Smooth muscle cell (in vitro differentiated cells): ENCODE data around the gene SLC6A8. TPM values are rescaled to one million over a fixed set of nuclear protein-coding genes. Genes with fewer than 3 reads are reported as not detected.
"Not testable (repeated sequence)": the region's sequence is repeated elsewhere in the genome, so short reads cannot be mapped to it uniquely, and the experiment has no call there.

ENCODE experiments used
- DNase-seq: peaks from one replicate; lab custom pipeline; 2025; ENCODE audit not compliant: unreplicated experiment; lab: John Stamatoyannopoulos, UW
- H2AFZ ChIP-seq: fragments of 200-600 bp; sonication (generic); 2 replicates; pipeline ENCODE4 v1.6.0; 2016; ENCODE audit warnings: antibody characterized with exemption, low read depth, mild to moderate bottlenecking
- H3F3A ChIP-seq: fragments of 200-600 bp; sonication (generic); 2 replicates; pipeline ENCODE4 v1.6.0; 2017; ENCODE audit warnings: antibody characterized with exemption, low read depth
- H3K27ac ChIP-seq: fragments of 200-600 bp; sonication (generic); 2 replicates; pipeline ENCODE4 v1.5.1; 2016; ENCODE audit warnings: low read depth, mild to moderate bottlenecking
- H3K27me3 ChIP-seq: fragments of 200-600 bp; sonication (generic); 2 replicates; pipeline ENCODE4 v1.6.1; 2016; ENCODE audit warnings: low read depth, mild to moderate bottlenecking
- H3K36me3 ChIP-seq: fragments of 200-600 bp; sonication (generic); 2 replicates; pipeline ENCODE4 v1.5.1; 2016; ENCODE audit warnings: low read depth
- H3K4me1 ChIP-seq: fragments of 200-600 bp; sonication (generic); 2 replicates; pipeline ENCODE4 v1.5.1; 2016; ENCODE audit warnings: low read depth
- H3K4me2 ChIP-seq: fragments of 200-600 bp; sonication (generic); 2 replicates; pipeline ENCODE4 v1.6.0; 2016; ENCODE audit warnings: mild to moderate bottlenecking
- H3K4me3 ChIP-seq: fragments of 200-600 bp; sonication (generic); 2 replicates; pipeline ENCODE4 v1.5.1; 2016; ENCODE audit warnings: mild to moderate bottlenecking
- H3K79me2 ChIP-seq: fragments of 200-600 bp; sonication (generic); 2 replicates; pipeline ENCODE4 v1.6.0; 2016; ENCODE audit warnings: low read depth, mild to moderate bottlenecking
- H3K9ac ChIP-seq: fragments of 200-600 bp; sonication (generic); 2 replicates; pipeline ENCODE4 v1.6.0; 2016; ENCODE audit warnings: low read depth
- H3K9me3 ChIP-seq: fragments of 200-600 bp; sonication (generic); replicated peaks from 2 replicates; pipeline ENCODE4 v1.5.1; 2016; ENCODE audit warnings: low read depth
- H4K20me1 ChIP-seq: fragments of 200-600 bp; sonication (generic); 2 replicates; pipeline ENCODE4 v1.6.0; 2016; ENCODE audit warnings: low read depth
- WGBS: methylation state at CpG from one replicate; pipeline ENCODE4 v1.1.7; 2016; ENCODE audit warnings: low lambda C conversion rate; 5-methylcytosine and 5-hydroxymethylcytosine counted together
- polyA plus RNA-seq: library from polyadenylated mRNA; unstranded; fragments of >200 nt; fragmentation: Nextera tagmentation; extraction: Ambion mirVana; gene quantifications from 2 replicates; pipeline ENCODE4 v1.2.1, GENCODE V29; 2016
- total RNA-seq: library from RNA; depleted of rRNA; stranded (reverse); fragments of >200 nt; gene quantifications from 2 replicates; pipeline ENCODE4 v1.2.3, GENCODE V29; 2014
- TF ChIP-seq, protein P1 (sequence below): fragments of 200-600 bp; sonication (generic); IDR thresholded peaks from 2 replicates; pipeline ENCODE4 v1.5.1; 2017; ENCODE audit warnings: borderline replicate concordance, mild to moderate bottlenecking, antibody characterized with exemption; ENCODE audit not compliant: insufficient read depth, poor library complexity, severe bottlenecking

Gene SLC6A8
- total and polyA plus RNA-seq, 2 experiments from 2014 or later: 45.2 to 98.1 TPM

DNA sequence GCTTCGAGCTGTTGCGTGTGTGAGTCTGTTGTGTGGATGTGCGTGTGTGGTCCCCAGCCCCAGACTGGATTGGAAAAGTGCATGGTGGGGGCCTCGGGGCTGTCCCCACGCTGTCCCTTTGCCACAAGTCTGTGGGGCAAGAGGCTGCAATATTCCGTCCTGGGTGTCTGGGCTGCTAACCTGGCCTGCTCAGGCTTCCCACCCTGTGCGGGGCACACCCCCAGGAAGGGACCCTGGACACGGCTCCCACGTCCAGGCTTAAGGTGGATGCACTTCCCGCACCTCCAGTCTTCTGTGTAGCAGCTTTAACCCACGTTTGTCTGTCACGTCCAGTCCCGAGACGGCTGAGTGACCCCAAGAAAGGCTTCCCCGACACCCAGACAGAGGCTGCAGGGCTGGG is 8.4 kb downstream of the SLC6A8 start:
- Histone ChIP-seq H3K27me3 (no peaks in the 10 kb centered on the region), H3K79me2 (no peaks in the 10 kb centered on the region), H3K4me3 (no peak overlapping the region), H3K27ac (no peak overlapping the region), H3K36me3 (no peaks in the 10 kb centered on the region), H2AFZ (no peak overlapping the region), H3K4me1 (no peaks in the 10 kb centered on the region), H3K9ac (no peak overlapping the region), H3F3A (no peaks in the 10 kb centered on the region), H4K20me1 (peaks cover 10% of the 10 kb centered on the region), H3K9me3 (no peaks in the 10 kb centered on the region), H3K4me2 (no peak overlapping the region)
- no peak for DNase-seq
- WGBS: 87% methylated on average over 15 of the region's 15 CpGs
- TF ChIP-seq, protein P1, sequence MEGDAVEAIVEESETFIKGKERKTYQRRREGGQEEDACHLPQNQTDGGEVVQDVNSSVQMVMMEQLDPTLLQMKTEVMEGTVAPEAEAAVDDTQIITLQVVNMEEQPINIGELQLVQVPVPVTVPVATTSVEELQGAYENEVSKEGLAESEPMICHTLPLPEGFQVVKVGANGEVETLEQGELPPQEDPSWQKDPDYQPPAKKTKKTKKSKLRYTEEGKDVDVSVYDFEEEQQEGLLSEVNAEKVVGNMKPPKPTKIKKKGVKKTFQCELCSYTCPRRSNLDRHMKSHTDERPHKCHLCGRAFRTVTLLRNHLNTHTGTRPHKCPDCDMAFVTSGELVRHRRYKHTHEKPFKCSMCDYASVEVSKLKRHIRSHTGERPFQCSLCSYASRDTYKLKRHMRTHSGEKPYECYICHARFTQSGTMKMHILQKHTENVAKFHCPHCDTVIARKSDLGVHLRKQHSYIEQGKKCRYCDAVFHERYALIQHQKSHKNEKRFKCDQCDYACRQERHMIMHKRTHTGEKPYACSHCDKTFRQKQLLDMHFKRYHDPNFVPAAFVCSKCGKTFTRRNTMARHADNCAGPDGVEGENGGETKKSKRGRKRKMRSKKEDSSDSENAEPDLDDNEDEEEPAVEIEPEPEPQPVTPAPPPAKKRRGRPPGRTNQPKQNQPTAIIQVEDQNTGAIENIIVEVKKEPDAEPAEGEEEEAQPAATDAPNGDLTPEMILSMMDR: no peak

DNA sequence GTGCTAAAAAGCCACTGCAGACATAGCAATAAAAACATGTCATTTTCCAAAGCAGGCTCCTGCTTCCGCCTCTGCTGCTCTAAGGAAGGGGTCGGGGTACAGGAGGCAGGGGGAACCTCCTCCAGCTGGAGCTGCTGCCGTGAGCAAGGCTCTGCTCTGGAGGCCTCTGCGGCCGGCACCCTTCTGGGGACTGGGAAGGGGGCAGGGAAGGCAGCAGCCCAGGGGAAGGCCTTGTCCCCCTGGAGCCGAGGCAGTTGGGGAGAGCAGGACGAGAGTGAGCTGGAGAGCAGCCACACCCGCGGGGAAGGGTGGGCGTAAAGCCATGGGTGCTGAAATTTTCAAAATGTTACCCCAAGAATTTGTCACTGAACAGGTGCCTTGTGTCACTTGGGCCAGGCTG is 8.8 kb downstream of the SLC6A8 start:
- H3F3A ChIP-seq, DNase-seq, H2AFZ ChIP-seq, H3K79me2 ChIP-seq, H3K27me3 ChIP-seq, H3K4me2 ChIP-seq, H4K20me1 ChIP-seq, H3K9me3 ChIP-seq, H3K36me3 ChIP-seq, H3K4me1 ChIP-seq, H3K4me3 ChIP-seq, H3K9ac ChIP-seq, H3K27ac ChIP-seq: not testable (repeated sequence)
- 83% methylated on average over 10 of the region's 10 CpGs for WGBS

DNA sequence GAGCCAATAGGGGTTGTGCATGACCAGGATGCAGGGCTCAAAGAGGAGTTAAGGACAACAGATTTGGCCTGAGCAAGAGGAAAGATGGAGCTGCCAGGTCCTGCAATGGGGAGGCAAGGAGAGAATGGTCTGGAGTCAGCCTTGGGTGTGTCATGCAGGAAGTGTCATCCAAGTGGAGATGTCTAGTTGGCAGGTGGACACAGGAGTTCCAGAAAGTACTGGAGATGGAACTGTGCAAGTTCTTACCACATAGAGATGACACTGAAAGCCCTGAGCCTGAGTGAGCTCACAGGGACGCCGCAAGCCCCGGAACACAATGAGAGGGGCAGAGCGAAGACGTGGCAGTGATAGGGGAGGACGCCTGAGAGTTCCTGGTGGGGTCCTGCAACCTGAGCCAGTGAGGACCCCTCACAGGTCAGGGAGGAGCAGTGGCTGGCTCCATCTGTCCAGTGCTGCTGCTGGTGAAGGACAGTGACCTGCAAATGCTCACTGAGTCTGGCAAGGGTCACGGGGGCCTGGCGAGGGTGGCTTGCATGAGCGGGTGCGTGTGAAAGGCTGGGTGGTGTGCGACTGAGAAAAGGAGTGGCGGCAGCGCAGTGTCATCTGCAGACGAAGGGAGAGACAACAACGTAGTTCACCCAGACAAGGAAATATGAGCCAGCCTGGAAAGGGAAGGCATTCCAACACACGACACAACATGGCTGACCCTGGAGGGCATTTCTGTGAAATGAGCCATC is 9.4 kb downstream of the SLC6A8 start:
- H3K4me2 ChIP-seq, H3K4me1 ChIP-seq, H2AFZ ChIP-seq, H3K79me2 ChIP-seq, H3F3A ChIP-seq, H3K27ac ChIP-seq, H3K36me3 ChIP-seq, DNase-seq, H3K9me3 ChIP-seq, H4K20me1 ChIP-seq, H3K4me3 ChIP-seq, H3K9ac ChIP-seq, H3K27me3 ChIP-seq: not testable (repeated sequence)
- WGBS: 92% methylated on average over 16 of the region's 16 CpGs

DNA sequence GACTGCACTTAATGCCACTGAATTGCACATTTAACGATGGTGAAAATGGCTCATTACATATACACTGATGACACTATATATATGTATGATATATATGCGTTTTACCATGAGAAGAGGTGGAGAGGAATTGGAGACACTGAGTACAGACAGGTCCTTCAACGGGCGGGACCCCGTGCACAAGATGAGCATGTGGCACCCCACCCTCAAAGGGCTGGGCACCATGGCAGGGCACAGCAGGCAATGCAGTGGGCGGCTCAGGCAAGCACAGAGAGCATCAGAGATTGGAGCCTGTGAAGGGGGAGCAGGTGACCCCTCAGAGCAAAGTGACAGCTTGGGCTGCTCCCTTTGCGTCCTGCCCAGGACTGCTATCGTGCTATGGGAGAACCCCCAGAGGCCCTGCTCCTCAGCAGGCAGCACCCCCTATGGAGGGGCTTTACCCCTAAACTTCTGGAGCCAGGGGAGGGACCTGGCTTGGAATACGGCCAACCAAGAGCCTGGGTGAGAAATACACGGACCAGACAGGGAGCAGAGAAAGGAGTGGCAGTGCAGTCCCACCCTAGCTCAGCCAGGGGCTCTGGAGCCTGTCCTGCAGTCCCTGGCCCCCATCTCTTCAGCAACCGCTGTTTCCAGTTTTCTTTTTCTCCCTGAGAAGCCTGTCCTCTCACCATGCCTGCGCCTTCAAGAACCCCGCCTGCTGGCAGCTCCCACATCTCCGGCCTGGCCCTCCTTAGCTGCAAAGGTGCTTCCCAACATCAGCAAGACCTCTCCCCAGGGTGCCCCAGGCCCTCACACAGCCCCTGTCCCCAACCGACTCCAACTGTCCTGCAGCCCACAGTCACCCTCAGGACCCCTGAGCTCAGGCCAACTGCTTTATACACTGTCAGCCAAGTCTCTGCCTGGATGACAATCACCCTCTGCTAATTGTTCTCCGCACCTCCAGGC is 10.5 kb downstream of the SLC6A8 start:
- H3K9ac ChIP-seq: no peak overlapping the region
- TF ChIP-seq, protein P1: no peak
- no peaks in the 10 kb centered on the region for H3K36me3 ChIP-seq
- H4K20me1 ChIP-seq: no peaks in the 10 kb centered on the region
- no peak overlapping the region for H3K4me3 ChIP-seq
- no peaks in the 10 kb centered on the region for H3K4me1 ChIP-seq
- 92% methylated on average over 16 of the region's 16 CpGs for WGBS
- H3K9me3 ChIP-seq: no peaks in the 10 kb centered on the region
- no peak for DNase-seq
- H3K27ac ChIP-seq: no peak overlapping the region
- no peak overlapping the region for H2AFZ ChIP-seq
- no peak overlapping the region for H3K4me2 ChIP-seq
- H3K79me2 ChIP-seq: no peaks in the 10 kb centered on the region
- no peaks in the 10 kb centered on the region for H3F3A ChIP-seq
- H3K27me3 ChIP-seq: no peaks in the 10 kb centered on the region

DNA sequence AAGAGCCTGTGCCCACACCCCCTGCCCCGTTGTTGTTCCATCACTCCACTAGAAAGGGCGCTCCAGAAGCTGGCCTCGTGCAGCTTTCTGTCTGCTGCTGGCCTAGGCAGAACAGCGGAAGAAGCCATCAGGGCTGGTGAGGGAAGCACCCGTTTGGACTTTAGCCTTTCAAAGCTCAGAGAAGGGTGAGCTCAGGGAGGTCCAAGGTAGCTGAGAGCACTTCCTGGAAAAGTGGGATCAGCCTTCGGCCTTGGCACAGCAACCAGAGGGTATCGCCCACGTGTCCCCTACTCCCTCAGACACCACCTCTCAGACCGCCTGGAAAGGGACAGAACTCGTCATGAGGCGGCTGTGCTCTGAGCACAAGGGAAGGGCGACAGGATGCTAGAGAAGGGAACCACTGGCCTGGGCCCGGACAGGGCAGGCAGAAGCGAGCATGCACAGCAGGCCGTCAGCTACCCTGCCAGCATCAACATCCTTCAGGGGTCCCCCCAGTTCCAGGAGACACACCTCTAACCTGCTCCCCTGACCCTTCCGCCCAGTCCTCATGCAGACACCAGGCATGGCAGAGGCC is 11.6 kb downstream of the SLC6A8 start:
- H2AFZ ChIP-seq, H3K4me2 ChIP-seq, H3K9ac ChIP-seq, H3K36me3 ChIP-seq, DNase-seq, H3K79me2 ChIP-seq, H3F3A ChIP-seq, H3K4me3 ChIP-seq, H3K27ac ChIP-seq, H3K4me1 ChIP-seq, H4K20me1 ChIP-seq, H3K9me3 ChIP-seq, H3K27me3 ChIP-seq: not testable (repeated sequence)
- WGBS: 89% methylated on average over 16 of the region's 16 CpGs

DNA sequence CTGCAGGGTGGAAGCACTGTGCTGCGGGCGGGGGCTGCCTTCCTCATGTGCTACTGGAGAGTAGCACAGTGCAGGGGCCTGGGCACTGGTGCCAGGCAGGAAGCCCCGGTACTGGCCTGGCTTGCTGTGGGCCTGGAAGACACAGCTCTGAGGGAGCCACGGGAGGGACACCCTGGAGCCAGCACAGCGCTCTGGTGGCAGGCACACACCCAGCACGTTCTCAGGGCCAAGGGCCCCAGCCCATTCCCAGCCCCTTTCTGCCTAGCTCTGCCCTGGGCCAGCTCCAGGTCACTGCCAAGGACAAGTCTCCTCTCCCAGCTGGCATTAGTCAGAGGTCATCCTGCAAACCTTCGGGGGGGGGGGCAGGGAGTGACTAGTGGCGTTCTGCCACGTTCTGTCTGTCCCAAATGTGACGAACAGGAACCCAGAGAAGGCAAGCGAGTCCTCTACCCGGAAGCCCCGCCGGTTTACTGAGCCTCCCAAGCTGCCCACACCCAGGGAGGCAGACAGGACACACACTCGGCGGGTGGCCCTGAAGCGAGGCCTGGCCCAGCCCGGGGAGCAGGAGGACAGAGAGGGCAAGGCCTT is 12.2 kb downstream of the SLC6A8 start:
- not testable (repeated sequence) for H4K20me1 ChIP-seq, H3K4me2 ChIP-seq, H3K79me2 ChIP-seq, H3K36me3 ChIP-seq, H3K4me1 ChIP-seq, H3K4me3 ChIP-seq, H3K27me3 ChIP-seq, H3K27ac ChIP-seq, H3K9ac ChIP-seq, H3K9me3 ChIP-seq, H2AFZ ChIP-seq, DNase-seq, H3F3A ChIP-seq
- WGBS: 84% methylated on average over 18 of the region's 18 CpGs
